MG63 (cell line): ENCODE measurements around the gene CSNK1A1. TPM values are rescaled to one million over a fixed set of nuclear protein-coding genes. Genes with fewer than 3 reads are reported as not detected.
"Not testable (repeated sequence)": the region's sequence is repeated elsewhere in the genome, so short reads cannot be mapped to it uniquely, and the experiment has no call there.

Experiments
- DNase-seq: peaks from one replicate; pipeline ENCODE4 v3.0.0-alpha.2; 2020
- H3K27me3 ChIP-seq: fragments of 250-450 bp; sonication (Bioruptor Pico); 2 replicates; pipeline ENCODE4 v1.5.1; 2020; ENCODE audit warnings: mild to moderate bottlenecking, moderate library complexity
- H3K36me3 ChIP-seq: fragments of 250-450 bp; sonication (Bioruptor Pico); 2 replicates; pipeline ENCODE4 v1.5.1; 2020; ENCODE audit warnings: mild to moderate bottlenecking, moderate library complexity
- H3K4me3 ChIP-seq: fragments of 250-450 bp; sonication (Bioruptor Pico); 2 replicates; pipeline ENCODE4 v1.5.1; 2020; ENCODE audit warnings: mild to moderate bottlenecking, moderate library complexity
- H3K9me3 ChIP-seq: fragments of 250-450 bp; sonication (Bioruptor Pico); 2 replicates; pipeline ENCODE4 v1.5.1; 2020; ENCODE audit warnings: mild to moderate bottlenecking, moderate library complexity
- total RNA-seq: library from RNA; depleted of rRNA; stranded (reverse); fragments of >200 nt; shearing (Covaris generic); gene quantifications from 2 replicates; pipeline ENCODE4 v1.2.3, GENCODE V29; 2014; ENCODE audit warnings: low replicate concordance

The CSNK1A1 gene
- total RNA-seq, 1 experiment from 2014 or later = 425 TPM

DNA sequence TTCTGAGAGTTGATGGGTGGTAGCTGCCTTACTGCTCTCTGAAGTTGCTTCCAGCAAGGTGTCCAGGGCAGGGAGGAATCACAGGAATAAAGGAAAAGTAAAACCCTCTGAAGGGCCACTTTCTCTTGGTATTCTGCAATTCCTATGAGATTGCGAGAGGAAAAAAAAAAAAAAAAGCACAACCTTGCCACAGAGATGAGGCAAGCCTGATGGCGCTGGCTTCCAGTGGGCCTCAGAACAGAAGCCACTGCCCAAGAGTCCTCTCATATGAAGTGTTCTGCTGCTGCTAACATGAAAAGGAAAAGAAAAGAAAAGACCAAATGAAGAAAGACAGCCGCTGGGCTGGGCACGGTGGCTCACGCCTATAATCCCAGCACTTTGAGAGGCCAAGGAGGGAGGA, 91.3 kb downstream of the CSNK1A1 start:
- no peak for DNase-seq
- H3K27me3 ChIP-seq = no peaks in the 10 kb centered on the region
- H3K9me3 ChIP-seq = no peaks in the 10 kb centered on the region
- no peak overlapping the region for H3K4me3 ChIP-seq
- no peaks in the 10 kb centered on the region for H3K36me3 ChIP-seq

DNA sequence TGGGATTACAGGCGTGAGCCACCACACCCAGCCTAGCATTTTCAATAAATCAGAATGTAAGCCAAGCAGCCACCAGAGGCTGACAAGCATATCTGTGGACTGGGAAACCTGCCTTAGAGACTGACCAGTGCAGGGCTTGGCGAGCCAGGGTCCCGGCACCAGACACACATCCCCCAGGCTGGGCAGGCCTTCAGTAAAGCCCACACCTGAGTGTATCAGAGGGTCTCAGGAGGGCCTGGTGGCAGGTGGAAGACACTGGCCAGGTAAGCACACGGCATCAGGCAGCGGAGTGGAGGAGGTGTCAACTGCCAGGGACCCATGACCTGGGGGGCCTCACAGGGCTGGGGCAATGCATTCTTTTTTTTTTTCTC, 93.9 kb downstream of the CSNK1A1 start:
- no peaks in the 10 kb centered on the region for H3K9me3 ChIP-seq
- no peaks in the 10 kb centered on the region for H3K36me3 ChIP-seq
- no peak for DNase-seq
- no peaks in the 10 kb centered on the region for H3K27me3 ChIP-seq
- no peak overlapping the region for H3K4me3 ChIP-seq

GRCh38 chr5:149456597-149457392, 94.4 kb downstream of the CSNK1A1 start:
- Histone ChIP-seq H3K27me3 (no peaks in the 10 kb centered on the region), H3K9me3 (no peaks in the 10 kb centered on the region), H3K36me3 (no peaks in the 10 kb centered on the region), H3K4me3 (no peak overlapping the region)
- DNase-seq = no peak

GRCh38 chr5:149455889-149456409, 95.3 kb downstream of the CSNK1A1 start:
- no peaks in the 10 kb centered on the region for H3K9me3 ChIP-seq
- H3K27me3 ChIP-seq = no peaks in the 10 kb centered on the region
- peak; percentile 89 for DNase-seq
- H3K36me3 ChIP-seq = no peaks in the 10 kb centered on the region
- H3K4me3 ChIP-seq = peak overlapping the region; percentile 2; the same call in 1 of the 2 replicates

DNA sequence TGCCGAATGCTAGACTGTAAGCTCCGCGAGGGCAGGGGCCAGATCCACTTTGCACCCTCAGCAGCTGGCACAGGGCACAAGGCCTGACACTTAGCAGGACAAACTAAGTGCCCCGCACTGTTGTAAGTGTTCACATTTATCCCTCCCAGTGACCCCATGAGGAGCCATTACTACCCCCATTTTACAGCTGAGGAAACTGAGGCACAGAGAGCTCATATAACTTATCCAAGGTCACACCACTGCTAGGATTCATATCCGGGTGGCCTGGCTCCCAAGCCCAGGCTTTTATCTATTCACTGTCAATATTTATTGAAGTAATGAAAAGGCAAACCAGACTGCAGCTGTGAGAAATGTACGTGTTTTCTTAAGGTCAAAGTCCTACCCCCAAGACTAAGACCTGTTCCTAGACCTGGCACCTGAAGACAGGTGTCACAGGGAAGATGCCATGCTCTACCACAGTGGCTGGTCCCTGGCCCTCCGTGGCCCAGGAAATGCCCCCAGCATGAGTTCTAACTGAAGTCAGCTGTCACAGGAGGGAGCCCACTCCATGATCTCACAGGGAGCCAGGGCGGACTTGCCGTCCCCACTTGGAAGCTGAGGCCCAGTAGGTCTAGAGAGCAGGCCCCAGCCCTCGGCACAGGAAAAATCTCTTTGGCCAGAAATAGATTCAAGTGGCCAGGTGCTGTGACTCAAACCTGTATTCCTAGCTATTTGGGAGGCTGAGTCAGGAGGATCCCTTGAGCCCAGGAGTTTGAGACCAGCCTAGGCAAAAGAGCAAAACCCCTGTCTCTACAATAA, 97.4 kb downstream of the CSNK1A1 start:
- no peak for DNase-seq
- no peaks in the 10 kb centered on the region for H3K27me3 ChIP-seq
- H3K36me3 ChIP-seq = no peaks in the 10 kb centered on the region
- H3K9me3 ChIP-seq = no peaks in the 10 kb centered on the region
- H3K4me3 ChIP-seq = no peak overlapping the region

DNA sequence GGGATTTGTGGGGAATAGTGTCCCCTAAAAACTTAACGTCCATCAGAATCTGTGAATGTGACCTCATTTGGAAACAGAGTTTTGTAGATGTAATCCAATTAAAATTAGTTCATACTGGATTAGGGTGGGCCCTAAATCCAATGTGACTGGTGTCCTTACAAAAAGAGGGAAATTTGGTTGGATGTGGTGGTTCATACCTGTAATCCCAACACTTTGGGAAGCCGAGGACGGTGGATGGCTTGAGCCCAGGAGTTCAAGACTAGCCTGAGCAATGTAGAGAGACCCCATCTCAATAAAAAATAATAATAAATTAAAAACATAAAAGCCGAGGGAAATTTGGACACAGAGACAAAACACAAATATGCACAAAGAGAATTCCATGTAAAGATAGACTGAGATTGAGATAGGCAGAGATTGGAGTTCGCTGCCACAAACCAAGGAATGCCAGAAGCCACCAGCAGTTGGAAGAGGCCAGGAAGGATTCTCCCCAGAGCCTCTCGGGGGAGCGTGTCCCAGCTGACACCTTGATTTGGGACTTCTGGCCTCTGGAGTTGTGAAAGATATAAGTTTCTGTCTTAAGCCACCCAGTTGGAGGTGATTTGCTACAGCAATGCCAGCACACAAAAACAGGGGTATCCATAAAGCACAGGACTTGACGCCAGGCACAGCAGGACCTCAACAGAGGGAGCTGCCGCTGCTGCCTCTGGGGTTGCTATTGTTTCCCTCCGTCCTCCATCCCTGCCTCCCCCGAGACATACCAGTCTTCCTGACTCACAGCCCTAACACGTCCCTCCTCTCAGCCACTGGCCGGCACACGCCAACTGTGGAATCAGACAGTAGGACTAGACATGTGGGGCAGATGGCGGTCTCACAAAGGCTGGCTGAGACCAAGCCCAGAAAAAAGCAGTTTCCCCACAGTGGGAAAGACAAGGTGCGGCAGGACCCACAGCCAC, 98.3 kb downstream of the CSNK1A1 start:
- Histone ChIP-seq H3K36me3 (no peaks in the 10 kb centered on the region), H3K27me3 (no peaks in the 10 kb centered on the region), H3K4me3 (no peak overlapping the region), H3K9me3 (no peaks in the 10 kb centered on the region)
- peak; percentile 86 for DNase-seq

GRCh38 chr5:149452007-149452664, 99.1 kb downstream of the CSNK1A1 start:
- Histone ChIP-seq H3K27me3 (no peaks in the 10 kb centered on the region), H3K4me3 (no peak overlapping the region), H3K9me3 (no peaks in the 10 kb centered on the region), H3K36me3 (no peaks in the 10 kb centered on the region)
- DNase-seq = no peak

- peak; percentile 83 for DNase-seq
- Histone ChIP-seq H3K9me3 (no peaks in the 10 kb centered on the region), H3K27me3 (no peaks in the 10 kb centered on the region), H3K4me3 (no peak overlapping the region), H3K36me3 (no peaks in the 10 kb centered on the region)
Measured at GRCh38 chr5:149450199-149450598, 101.0 kb downstream of the CSNK1A1 start.

- Histone ChIP-seq H3K9me3 (no peaks in the 10 kb centered on the region), H3K27me3 (no peaks in the 10 kb centered on the region), H3K36me3 (no peaks in the 10 kb centered on the region), H3K4me3 (no peak overlapping the region)
- DNase-seq = no peak
Measured at GRCh38 chr5:149448831-149449714, 102.2 kb downstream of the CSNK1A1 start.

- Histone ChIP-seq H3K9me3 (no peaks in the 10 kb centered on the region), H3K4me3 (no peak overlapping the region), H3K36me3 (no peaks in the 10 kb centered on the region), H3K27me3 (no peaks in the 10 kb centered on the region)
- DNase-seq = no peak
Measured at GRCh38 chr5:149448431-149448830, 102.8 kb downstream of the CSNK1A1 start.

DNA sequence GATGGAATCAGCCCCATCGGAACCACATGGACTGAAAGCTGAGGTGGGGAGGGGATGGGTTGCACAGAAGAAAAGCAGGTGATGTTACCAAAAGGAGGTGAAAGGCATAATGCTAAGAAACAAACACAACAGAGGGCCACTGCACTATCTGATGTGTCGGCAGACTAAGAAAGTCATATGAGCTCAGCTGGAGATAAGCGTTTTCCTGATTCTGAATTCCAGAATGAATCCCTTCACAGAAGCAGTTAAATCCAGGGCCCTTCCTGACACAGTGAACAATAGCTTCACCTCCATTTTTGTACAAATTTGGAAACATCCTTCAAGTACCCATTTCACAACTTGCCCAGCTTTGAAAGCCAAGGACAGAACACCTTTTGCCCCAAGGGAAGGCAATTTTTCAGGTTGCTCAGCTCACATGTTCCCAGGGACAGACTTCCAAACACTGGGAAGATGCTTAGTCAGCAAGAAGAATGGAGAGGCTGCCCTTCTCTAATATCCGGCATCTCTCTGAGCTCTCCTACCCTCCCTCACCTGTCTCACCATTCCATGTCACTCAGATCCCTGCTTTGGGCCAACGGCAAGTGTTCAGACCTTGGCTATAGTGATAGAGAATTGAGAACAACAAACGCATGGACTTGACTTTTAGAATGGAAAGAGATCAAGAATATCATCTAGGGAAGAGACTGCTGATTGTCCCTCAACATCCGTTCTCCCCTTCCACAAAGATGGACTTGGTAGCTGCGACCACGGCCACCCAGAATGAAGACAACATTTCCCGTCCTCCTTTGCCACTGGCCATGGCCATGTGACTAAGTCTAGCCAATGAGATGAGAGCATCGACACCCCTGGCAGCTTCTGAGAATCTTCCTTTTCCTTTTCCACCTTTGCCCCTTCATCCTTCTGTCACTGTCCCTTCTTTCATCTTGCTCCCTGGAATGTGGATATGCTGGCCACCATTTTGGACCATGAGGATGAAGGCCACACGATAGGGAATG, 103.6 kb downstream of the CSNK1A1 start:
- Histone ChIP-seq H3K4me3 (no peak overlapping the region), H3K9me3 (no peaks in the 10 kb centered on the region), H3K27me3 (no peaks in the 10 kb centered on the region), H3K36me3 (no peaks in the 10 kb centered on the region)
- DNase-seq = no peak

DNA sequence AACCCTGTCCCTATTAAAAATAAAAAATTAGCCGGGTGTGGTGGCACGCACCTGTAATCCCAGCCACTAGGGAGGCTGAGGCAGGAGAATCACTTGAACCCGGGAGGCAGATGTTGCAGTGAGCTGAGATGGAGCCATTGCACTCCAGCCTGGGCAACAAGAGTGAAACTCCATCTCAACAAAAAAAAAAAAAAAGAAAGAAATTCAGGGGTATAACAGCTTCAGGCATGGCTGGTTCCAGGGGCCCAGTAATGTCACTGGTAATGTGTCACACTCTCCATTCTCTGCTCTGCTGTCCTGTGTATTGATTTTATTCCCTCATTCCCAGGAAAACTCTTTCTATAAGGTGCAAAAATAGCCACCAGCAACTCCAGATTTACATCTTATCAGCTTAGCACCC, 104.4 kb downstream of the CSNK1A1 start:
- not testable (repeated sequence) for H3K36me3 ChIP-seq, H3K9me3 ChIP-seq, H3K27me3 ChIP-seq, DNase-seq, H3K4me3 ChIP-seq

GRCh38 chr5:149445739-149446369, 105.4 kb downstream of the CSNK1A1 start:
- no peaks in the 10 kb centered on the region for H3K27me3 ChIP-seq
- H3K4me3 ChIP-seq = no peak overlapping the region
- DNase-seq = peak; percentile 97

DNA sequence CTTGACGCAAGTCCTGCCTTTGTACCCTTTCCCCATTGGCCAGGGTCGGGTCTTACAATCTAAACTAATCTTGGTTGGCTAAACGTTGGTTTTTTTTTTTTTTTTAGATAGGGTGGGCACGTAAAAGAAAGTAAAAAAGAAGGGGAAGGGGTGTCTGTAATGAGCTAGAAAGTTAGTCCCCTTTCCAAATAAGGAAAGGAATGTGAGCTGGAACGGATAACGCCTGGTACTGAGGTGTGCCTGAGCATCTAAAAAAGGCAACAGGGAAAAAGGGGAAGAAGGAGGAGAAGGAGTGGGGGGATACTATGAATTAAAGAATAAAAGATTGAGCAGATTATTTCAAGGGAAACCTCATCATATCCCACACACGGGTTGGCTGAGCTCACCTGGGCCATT, 105.9 kb downstream of the CSNK1A1 start:
- Histone ChIP-seq H3K27me3 (no peaks in the 10 kb centered on the region), H3K9me3 (no peaks in the 10 kb centered on the region), H3K4me3 (no peak overlapping the region), H3K36me3 (no peaks in the 10 kb centered on the region)
- DNase-seq = no peak

More at GRCh38 chr5:149445739-149446369, 105.4 kb downstream of the CSNK1A1 start:
- Histone ChIP-seq H3K36me3 (no peaks in the 10 kb centered on the region), H3K9me3 (no peaks in the 10 kb centered on the region)
